NCI-H1436 treated with DMSO at 0.1 percent for 48 hours (cell line): ENCODE measurements around the gene AMOTL2.

Experiments used
- DNase-seq: peaks from one replicate; lab custom pipeline; 2025; lab: John Stamatoyannopoulos, UW

AMOTL2 gene

DNA sequence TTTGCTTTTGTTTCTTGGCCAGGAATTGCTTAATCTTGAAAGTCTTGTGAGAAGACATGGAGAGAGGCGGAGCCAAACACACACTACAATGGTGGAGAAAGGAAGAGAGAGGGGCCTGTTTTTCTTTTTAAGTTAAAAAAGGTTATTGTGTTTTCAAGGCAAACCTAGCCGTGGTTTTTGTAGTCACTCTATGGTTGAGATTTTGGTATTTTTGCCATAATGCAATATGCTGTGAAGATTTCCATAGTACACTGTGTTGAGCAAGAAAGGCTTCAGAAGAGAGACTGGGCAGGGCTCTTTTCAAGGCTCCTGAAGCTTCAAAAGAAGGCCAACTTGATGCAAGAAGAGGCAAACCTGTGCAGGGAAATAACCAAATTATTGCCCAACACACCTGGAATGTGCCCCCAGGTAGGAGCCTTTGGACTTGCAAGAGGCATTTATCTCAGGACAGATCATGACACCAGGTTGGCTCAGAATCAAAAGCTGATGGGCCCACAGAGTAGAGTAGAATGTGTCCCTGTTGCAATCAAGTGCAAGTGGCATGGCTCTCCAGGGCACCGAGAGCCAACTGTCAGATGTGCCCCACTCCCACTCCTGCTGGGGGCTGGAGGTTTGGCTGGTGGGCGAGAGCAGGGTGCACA lies 22.1 kb downstream of the AMOTL2 start:
- DNase-seq: no peak

- no peak for DNase-seq
These were observed 22.8 kb downstream of the AMOTL2 start for GRCh38 chr3:134351427-134351826.

GRCh38 chr3:134350861-134351311 lies 23.4 kb downstream of the AMOTL2 start:
- DNase-seq: no peak

GRCh38 chr3:134350266-134350665 lies 24.0 kb downstream of the AMOTL2 start:
- DNase-seq: no peak

DNA sequence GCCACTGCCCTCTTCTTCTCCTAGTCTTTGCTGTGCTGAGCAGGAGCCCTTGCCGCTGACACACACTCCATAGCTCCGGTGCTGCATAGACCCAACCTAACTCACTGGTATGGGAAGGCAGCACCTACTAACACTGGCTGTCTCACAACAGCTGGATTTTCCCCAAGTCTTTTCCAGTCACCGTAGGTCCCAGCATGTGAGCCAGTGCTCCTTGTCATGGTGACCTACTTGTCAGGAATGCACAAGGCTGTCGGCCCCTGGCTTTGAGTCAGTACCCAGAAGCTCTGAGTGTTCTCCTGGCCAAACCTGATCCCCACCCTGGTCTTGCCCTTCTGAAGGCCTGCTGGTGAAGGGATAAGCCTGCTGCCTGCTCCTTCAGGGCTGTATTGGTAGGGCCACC lies 25.7 kb downstream of the AMOTL2 start:
- no peak for DNase-seq

GRCh38 chr3:134347551-134347950 lies 26.7 kb downstream of the AMOTL2 start:
- DNase-seq: no peak

DNA sequence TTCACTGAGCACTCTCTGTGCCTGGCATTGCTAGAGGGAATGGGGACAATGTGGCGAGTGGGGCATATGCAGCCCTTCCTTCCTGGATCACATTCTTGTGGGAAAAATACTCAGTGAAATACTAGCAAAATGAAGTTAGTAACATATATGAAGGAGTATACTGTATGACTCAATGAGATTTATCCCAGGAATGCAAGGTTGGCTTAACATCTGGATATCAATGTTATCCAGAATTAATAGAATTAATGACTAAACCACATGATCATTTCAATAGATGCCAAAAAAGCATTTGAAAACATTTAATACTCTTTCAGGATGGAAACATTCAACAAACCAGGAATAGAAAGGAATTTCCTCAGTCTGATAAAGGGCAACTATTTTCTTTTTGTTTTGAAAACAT lies 27.5 kb downstream of the AMOTL2 start:
- no peak for DNase-seq

GRCh38 chr3:134345202-134345601 lies 29.0 kb downstream of the AMOTL2 start:
- no peak for DNase-seq

DNA sequence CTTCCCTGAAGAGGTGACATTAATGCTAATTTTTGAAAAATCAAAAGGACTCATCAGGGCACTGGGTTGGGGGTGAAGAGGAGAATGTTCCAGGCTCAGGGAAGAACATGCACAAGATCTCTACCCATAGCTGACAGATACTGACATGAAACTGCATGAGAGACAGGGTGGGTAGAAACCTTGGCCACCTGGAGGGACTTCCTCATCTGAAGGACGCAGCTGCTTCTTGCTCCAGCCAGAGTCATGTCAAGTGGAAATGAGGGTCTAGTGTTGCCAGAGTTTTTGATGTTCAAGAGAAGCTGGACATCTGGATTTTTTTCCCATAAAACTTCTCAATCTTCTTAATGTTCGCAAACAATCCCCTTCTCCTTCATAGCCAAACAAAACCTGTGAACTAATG lies 29.7 kb downstream of the AMOTL2 start:
- DNase-seq: no peak

- no peak for DNase-seq
These were observed 32.0 kb downstream of the AMOTL2 start for GRCh38 chr3:134342259-134342658.

GRCh38 chr3:134341389-134341788 lies 32.9 kb downstream of the AMOTL2 start:
- no peak for DNase-seq

DNA sequence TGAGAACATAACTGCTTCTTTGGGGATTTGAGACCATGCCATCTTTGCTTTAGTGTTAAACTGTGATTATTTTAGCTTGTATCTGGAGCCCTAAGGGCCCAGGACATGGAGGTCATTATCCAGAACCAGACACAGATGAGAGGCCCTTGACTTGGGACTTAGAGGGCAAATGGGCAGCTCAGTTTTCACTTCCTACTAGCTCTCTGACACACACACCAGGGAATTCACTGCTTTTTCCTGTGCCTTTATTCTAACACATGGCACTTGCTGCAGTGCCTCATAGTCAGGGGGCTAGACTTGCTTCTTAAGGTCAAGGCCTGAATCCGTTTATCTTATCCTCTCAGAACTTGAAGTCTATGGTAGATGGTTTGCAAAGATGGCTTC lies 33.3 kb downstream of the AMOTL2 start:
- no peak for DNase-seq

- DNase-seq: no peak
These were observed 33.8 kb downstream of the AMOTL2 start for GRCh38 chr3:134340362-134340981.

- DNase-seq: no peak
These were observed 34.3 kb downstream of the AMOTL2 start for GRCh38 chr3:134339913-134340312.

GRCh38 chr3:134339331-134339730 lies 34.9 kb downstream of the AMOTL2 start:
- DNase-seq: no peak

- no peak for DNase-seq
These were observed 35.6 kb downstream of the AMOTL2 start for GRCh38 chr3:134338516-134339261.

DNA sequence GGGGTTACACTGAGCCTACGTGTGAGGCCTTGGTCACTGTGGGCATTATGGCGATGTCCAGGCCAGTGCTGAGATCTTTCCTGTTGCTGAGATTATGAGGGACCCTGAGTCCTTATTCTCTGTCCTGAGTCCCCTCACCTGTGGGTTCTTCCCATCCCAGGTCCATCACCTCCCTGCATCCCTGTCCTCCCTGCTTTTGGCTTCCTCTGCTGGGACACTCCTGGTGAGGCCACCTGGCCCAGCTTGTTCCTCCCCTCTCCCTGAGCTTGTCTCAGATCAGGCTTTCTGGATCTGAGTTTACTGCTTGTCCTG lies 36.1 kb downstream of the AMOTL2 start:
- DNase-seq: no peak

DNA sequence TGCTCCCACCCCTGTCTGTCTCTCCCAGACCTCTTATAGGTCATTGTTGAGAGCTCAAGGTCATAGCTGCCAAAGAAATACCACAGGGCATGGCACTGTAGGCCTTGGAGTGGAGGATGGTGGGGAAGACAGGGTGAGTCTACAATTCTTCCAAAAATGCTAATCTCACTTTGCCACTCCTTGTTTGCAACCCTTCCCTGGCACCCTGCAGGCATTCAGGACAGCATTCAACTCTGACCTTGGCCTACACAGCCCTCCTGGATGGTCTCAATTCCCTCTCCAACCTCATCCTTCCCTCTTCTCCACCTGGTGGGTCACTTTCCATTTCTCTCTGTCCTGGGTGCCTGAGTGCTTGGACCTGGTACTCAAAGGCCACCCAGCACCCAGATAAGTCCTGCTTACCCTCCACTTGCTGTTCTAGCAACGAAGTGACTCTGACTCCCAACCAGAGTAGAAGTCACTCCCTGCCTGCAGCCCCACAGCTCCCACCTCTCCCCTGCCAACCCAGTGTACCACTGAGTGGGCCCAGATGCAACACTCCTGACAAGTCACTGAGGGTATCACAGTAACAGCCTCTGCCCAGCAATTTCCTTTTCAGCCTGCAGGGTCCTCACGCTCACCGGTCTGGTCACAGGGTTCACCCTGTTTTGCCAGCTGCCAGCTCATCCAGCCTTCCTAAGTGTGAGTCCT lies 36.6 kb downstream of the AMOTL2 start:
- no peak for DNase-seq

DNA sequence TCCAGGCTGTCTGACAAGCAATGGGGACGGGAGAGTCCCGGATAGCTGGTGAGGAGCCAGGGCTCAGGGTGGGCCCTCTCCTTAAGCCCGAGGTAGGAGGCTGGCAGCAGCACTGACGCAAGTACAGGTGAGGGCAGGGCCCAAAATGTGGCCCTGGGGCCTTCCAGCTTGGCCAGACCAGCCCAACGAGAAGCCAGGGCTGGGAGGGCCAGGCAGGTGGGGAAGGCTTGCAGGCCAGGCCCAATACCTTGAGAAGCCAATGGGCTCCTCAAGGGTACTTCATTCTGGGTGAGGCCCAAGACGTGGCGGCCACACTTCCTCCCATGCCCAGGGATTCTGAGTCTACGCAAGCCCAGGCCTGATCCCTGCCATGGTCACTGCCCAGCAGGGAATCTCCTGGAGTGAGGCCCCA lies 37.2 kb downstream of the AMOTL2 start:
- no peak for DNase-seq

DNA sequence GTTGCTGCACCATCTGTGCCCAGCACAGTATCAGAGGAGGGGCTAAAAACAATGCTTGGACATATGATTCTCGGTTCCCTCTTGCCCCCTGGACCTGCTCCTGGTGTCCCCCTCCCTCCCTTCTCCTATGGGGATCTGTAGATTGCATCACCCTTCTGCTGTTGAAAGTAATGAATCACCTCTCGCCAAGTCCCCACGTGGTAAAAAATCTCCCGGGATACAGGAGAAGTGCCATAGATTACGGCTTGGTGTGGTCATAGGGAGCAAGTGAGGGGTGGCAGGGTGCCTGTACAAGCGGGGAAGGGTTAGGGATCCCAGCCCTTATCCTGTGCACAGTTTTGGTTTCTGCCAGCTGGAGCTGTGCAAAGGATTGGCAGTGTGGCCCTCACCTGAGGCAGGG lies 37.7 kb downstream of the AMOTL2 start:
- no peak for DNase-seq

DNA sequence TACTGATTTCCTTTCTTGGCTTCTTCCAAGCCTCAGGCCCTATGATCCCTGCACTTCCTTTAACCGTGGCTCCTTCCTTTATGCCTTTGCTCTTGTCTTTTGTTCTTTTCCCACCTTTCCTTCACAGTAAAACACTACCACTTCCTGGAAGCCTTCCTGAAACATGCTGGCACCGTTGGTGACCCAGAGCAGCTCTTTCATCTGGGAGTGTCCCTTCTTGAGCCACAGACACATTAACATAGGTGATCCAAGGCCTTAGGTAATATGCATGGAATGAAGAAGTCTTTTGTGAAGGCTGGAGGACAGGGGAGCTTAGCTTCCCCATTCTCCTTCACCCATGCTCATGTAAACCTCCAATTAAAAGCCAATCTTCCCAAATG lies 39.4 kb downstream of the AMOTL2 start:
- no peak for DNase-seq

- no peak for DNase-seq
These were observed 39.9 kb downstream of the AMOTL2 start for GRCh38 chr3:134334231-134334900.
